GM23338 (cell line): ENCODE data around the gene CBY3. TPM values are rescaled to one million over a fixed set of nuclear protein-coding genes. Genes with fewer than 3 reads are reported as not detected.
A peak's percentile ranks its signal among the peaks of the same experiment; 100 is the strongest.

ENCODE experiments used
- ATAC-seq: fragments of 200-7000 bp; cut with Tn5 transposase; 3 replicates; pipeline ENCODE4 v1.9.1; 2020
- DNase-seq: peaks from one replicate; pipeline ENCODE4 v3.0.0-alpha.2; 2015; ENCODE audit warnings: low spot score
- H2AFZ ChIP-seq: fragments of 200-600 bp; sonication (generic); 2 replicates; pipeline ENCODE4 v1.8.0; 2016; ENCODE audit warnings: antibody characterized with exemption, mild to moderate bottlenecking, moderate library complexity
- H3F3A ChIP-seq: fragments of 200-600 bp; sonication (generic); replicated peaks from 2 replicates; pipeline ENCODE4 v1.8.0; 2017; ENCODE audit warnings: antibody characterized with exemption, mixed run types, low read depth
- H3K27ac ChIP-seq: fragments of 200-600 bp; sonication (generic); 2 replicates; pipeline ENCODE4 v1.6.1; 2016; ENCODE audit warnings: low read depth
- H3K27me3 ChIP-seq: fragments of 200-600 bp; sonication (generic); 2 replicates; pipeline ENCODE4 v1.8.0; 2016; ENCODE audit warnings: mild to moderate bottlenecking, mixed run types, moderate library complexity; ENCODE audit not compliant: insufficient read depth
- H3K36me3 ChIP-seq: fragments of 200-600 bp; sonication (generic); 2 replicates; pipeline ENCODE4 v1.8.0; 2016; ENCODE audit warnings: mild to moderate bottlenecking; ENCODE audit not compliant: insufficient read depth
- H3K4me1 ChIP-seq: fragments of 200-600 bp; sonication (generic); 2 replicates; pipeline ENCODE4 v1.8.0; 2016; ENCODE audit warnings: mild to moderate bottlenecking, moderate library complexity; ENCODE audit not compliant: insufficient read depth
- H3K4me2 ChIP-seq: fragments of 200-600 bp; sonication (generic); 2 replicates; pipeline ENCODE4 v1.7.1; 2017; ENCODE audit warnings: mixed run types
- H3K4me3 ChIP-seq: fragments of 200-600 bp; sonication (generic); 2 replicates; pipeline ENCODE4 v1.6.1; 2016; ENCODE audit warnings: mixed run types
- H3K79me2 ChIP-seq: fragments of 200-600 bp; sonication (generic); replicated peaks from 2 replicates; pipeline ENCODE4 v1.8.0; 2017; ENCODE audit warnings: mild to moderate bottlenecking; ENCODE audit not compliant: insufficient read depth
- H3K9me2 ChIP-seq: fragments of 200-600 bp; sonication (generic); 2 replicates; pipeline ENCODE4 v1.8.0; 2017; ENCODE audit not compliant: insufficient read depth
- H4K20me1 ChIP-seq: fragments of 200-600 bp; sonication (generic); replicated peaks from 2 replicates; pipeline ENCODE4 v1.8.0; 2017; ENCODE audit warnings: mild to moderate bottlenecking; ENCODE audit not compliant: insufficient read depth
- H3K27ac Mint-ChIP-seq: 2 replicates; pipeline ENCODE4 v1.8.0; 2020; ENCODE audit warnings: inconsistent platforms, mild to moderate bottlenecking, moderate library complexity, mixed read lengths
- H3K27me3 Mint-ChIP-seq: 3 replicates; pipeline ENCODE4 v1.8.0; 2022; ENCODE audit warnings: low read depth, mild to moderate bottlenecking, moderate library complexity, mixed read lengths, inconsistent platforms; ENCODE audit not compliant: insufficient read depth, poor library complexity
- H3K36me3 Mint-ChIP-seq: 3 replicates; pipeline ENCODE4 v1.8.0; 2021; ENCODE audit warnings: low read depth, mild to moderate bottlenecking, inconsistent platforms, moderate library complexity, mixed read lengths
- H3K4me1 Mint-ChIP-seq: 3 replicates; pipeline ENCODE4 v1.8.0; 2020; ENCODE audit warnings: mild to moderate bottlenecking, inconsistent platforms, mixed read lengths
- H3K4me3 Mint-ChIP-seq: 3 replicates; pipeline ENCODE4 v1.8.0; 2021; ENCODE audit warnings: moderate library complexity, mild to moderate bottlenecking, inconsistent platforms, mixed read lengths
- H3K9me3 Mint-ChIP-seq: 3 replicates; pipeline ENCODE4 v1.8.0; 2020; ENCODE audit warnings: moderate library complexity, mild to moderate bottlenecking, inconsistent platforms, mixed read lengths
- CTCF ChIP-seq, 2 experiments: fragments of 200-600 bp in 1 of 2; sonication (generic) in 1 of 2; conservative IDR thresholded peaks; 2 replicates each; pipeline versions ENCODE4 v1.5.1 to v1.6.1; 2016 to 2017; ENCODE audit warnings: antibody characterized with exemption in 2 of 2, low read depth in 2 of 2, mild to moderate bottlenecking in 2 of 2, moderate library complexity in 1 of 2
- ETS1 ChIP-seq: IDR thresholded peaks from 2 replicates; pipeline ENCODE4 v1.6.1; 2016; ENCODE audit warnings: antibody characterized with exemption
- EZH2 ChIP-seq: fragments of 200-600 bp; sonication (generic); IDR thresholded peaks from one replicate; pipeline ENCODE4 v1.8.0; 2017; ENCODE audit warnings: antibody characterized with exemption, mild to moderate bottlenecking, low read depth; ENCODE audit not compliant: unreplicated experiment
- EZH2phosphoT487 ChIP-seq: fragments of 200-600 bp; sonication (generic); IDR thresholded peaks from one replicate; pipeline ENCODE4 v1.8.1; 2018; ENCODE audit warnings: antibody characterized with exemption; ENCODE audit not compliant: unreplicated experiment
- POLR2AphosphoS5 ChIP-seq: IDR thresholded peaks from 2 replicates; pipeline ENCODE4 v1.6.1; 2016; ENCODE audit warnings: antibody characterized with exemption, low read depth
- ZNF114 ChIP-seq: fragments of 250-450 bp; sonication (Bioruptor Pico); IDR thresholded peaks from 2 replicates; pipeline ENCODE4 v1.5.0; 2020; ENCODE audit warnings: mild to moderate bottlenecking, moderate library complexity
- polyA plus RNA-seq: library from polyadenylated mRNA; unstranded; fragments of >200 nt; fragmentation: Nextera tagmentation; extraction: Ambion mirVana; gene quantifications from 2 replicates; pipeline ENCODE4 v1.2.1, GENCODE V29; 2016
- total RNA-seq: library from RNA; depleted of rRNA; stranded (reverse); fragments of >200 nt; shearing (Covaris generic); gene quantifications from 2 replicates; pipeline ENCODE4 v1.2.3, GENCODE V29; 2014
- TF ChIP-seq, protein P1 (sequence below): IDR thresholded peaks from one replicate; pipeline ENCODE4 v1.6.1; 2018; ENCODE audit warnings: antibody characterized with exemption; ENCODE audit not compliant: unreplicated experiment

CBY3 gene
- total and polyA plus RNA-seq, 2 experiments from 2014 or later: 0.37 to 0.52 TPM

DNA sequence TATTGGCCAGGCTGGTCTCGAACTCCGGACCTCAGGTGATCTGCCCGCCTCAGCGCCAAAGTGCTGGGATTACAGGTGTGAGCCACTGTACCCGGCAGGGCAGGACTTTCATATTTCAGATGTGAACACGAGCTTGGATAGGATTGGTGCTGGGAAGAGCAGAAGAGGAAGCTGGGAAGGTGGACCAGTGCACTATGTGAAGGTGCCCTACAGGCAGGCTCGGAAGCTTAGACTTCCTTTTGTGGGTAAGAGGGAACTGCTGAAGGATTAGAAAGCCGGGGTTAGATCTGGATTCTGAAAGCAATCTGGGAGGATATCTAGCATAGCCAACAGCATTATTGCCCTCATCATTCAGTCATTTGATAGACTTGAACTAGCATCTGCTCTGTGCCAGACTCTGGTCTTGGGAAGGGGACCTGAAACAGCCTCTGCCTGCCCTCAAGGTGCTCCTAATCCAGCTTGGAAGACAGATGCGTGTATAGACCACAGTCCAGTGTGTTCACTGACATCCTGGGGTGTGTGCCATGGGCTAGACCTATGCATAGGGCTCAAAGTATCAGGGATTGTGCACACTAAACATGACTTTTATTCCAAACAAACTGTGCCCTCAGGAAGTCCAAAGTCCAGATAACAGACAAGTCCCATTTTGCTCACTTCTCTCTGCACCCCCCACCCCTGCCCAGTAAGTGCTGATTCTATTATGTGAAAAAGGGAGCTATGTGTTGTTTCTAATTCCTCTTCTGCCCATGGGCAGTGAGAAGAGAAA lies 637 bp downstream of the CBY3 start (continued):
- TF ChIP-seq EZH2phosphoT487 (no peak), EZH2 (no peak), POLR2AphosphoS5 (no peak), ETS1 (no peak)
- TF ChIP-seq, protein P1, sequence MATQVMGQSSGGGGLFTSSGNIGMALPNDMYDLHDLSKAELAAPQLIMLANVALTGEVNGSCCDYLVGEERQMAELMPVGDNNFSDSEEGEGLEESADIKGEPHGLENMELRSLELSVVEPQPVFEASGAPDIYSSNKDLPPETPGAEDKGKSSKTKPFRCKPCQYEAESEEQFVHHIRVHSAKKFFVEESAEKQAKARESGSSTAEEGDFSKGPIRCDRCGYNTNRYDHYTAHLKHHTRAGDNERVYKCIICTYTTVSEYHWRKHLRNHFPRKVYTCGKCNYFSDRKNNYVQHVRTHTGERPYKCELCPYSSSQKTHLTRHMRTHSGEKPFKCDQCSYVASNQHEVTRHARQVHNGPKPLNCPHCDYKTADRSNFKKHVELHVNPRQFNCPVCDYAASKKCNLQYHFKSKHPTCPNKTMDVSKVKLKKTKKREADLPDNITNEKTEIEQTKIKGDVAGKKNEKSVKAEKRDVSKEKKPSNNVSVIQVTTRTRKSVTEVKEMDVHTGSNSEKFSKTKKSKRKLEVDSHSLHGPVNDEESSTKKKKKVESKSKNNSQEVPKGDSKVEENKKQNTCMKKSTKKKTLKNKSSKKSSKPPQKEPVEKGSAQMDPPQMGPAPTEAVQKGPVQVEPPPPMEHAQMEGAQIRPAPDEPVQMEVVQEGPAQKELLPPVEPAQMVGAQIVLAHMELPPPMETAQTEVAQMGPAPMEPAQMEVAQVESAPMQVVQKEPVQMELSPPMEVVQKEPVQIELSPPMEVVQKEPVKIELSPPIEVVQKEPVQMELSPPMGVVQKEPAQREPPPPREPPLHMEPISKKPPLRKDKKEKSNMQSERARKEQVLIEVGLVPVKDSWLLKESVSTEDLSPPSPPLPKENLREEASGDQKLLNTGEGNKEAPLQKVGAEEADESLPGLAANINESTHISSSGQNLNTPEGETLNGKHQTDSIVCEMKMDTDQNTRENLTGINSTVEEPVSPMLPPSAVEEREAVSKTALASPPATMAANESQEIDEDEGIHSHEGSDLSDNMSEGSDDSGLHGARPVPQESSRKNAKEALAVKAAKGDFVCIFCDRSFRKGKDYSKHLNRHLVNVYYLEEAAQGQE: no peak

GRCh38 chr5:179679014-179679674 lies 1.7 kb downstream of the CBY3 start:
- 0 out of 2 replicates have a peak, but pooled peaks cover 7% of the 10 kb centered on the region for H3K79me2 ChIP-seq
- no peaks in the 10 kb centered on the region; the same call in 1 of the 2 replicates for H3K27me3 ChIP-seq
- H3K4me2 ChIP-seq: peak overlapping the region; percentile 92
- no peak overlapping the region; the same call in 1 of the 2 replicates for H3K27ac ChIP-seq
- peak overlapping the region; percentile 93 for H3K4me3 ChIP-seq
- peak overlapping the region; percentile 94; the same call in 1 of the 2 replicates for H2AFZ ChIP-seq
- ATAC-seq (peak; percentile 76), DNase-seq (peak; percentile 95)
- Mint-ChIP-seq H3K4me1 (peaks cover 10% of the 10 kb centered on the region), H3K4me3 (peak overlapping the region; percentile 96), H3K9me3 (peaks cover 10% of the 10 kb centered on the region; the same call in 2 of the 3 replicates), H3K27ac (peak overlapping the region; percentile 25), H3K27me3 (peaks cover 15% of the 10 kb centered on the region), H3K36me3 (peaks cover 26% of the 10 kb centered on the region)
- H3K9me2 ChIP-seq: no peaks in the 10 kb centered on the region
- H3F3A ChIP-seq: 0 out of 2 replicates have a peak, but pooled peaks cover 11% of the 10 kb centered on the region
- H4K20me1 ChIP-seq: no peaks in the 10 kb centered on the region; the same call in 1 of the 2 replicates
- H3K4me1 ChIP-seq: no peaks in the 10 kb centered on the region
- TF ChIP-seq CTCF (conservative IDR thresholded peaks at IDR 0.05; ENCODE audit: low read depth in 2 of 2) (peak; percentile 45 to 75), ZNF114 (CRISPR knock-in tag) (no peak)
- no peaks in the 10 kb centered on the region; the same call in 1 of the 2 replicates for H3K36me3 ChIP-seq
